Neural cell (in vitro differentiated cells): ENCODE results near the gene TOX4. TPM values are rescaled to one million over a fixed set of nuclear protein-coding genes. Genes with fewer than 3 reads are reported as not detected.

ENCODE experiments used
- H2AFZ ChIP-seq: fragments of 200-600, 300-800 bp; sonication (generic), shearing (Covaris generic); 2 replicates; pipeline ENCODE4 v1.6.0; 2014; ENCODE audit warnings: low read depth, mild to moderate bottlenecking, antibody characterized with exemption, low read length, moderate library complexity
- H3F3A ChIP-seq: fragments of 200-600 bp; shearing (Covaris generic); 2 replicates; pipeline ENCODE4 v1.6.1; 2016; ENCODE audit warnings: mild to moderate bottlenecking, moderate library complexity, mixed read lengths, antibody characterized with exemption, low read length; ENCODE audit not compliant: insufficient read depth, poor library complexity, severe bottlenecking
- H3K27ac ChIP-seq: fragments of 200-600, 300-800 bp; sonication (generic), shearing (Covaris generic); 2 replicates; pipeline ENCODE4 v1.5.1; 2014; ENCODE audit warnings: mild to moderate bottlenecking, low read length, moderate library complexity
- H3K27me3 ChIP-seq: fragments of 300-800, 200-600 bp; sonication (generic), shearing (Covaris generic); 2 replicates; pipeline ENCODE4 v1.6.0; 2014; ENCODE audit warnings: mild to moderate bottlenecking, low read depth, low read length, moderate library complexity; ENCODE audit not compliant: insufficient read depth
- H3K36me3 ChIP-seq: fragments of 300-800, 200-600 bp; sonication (generic), shearing (Covaris generic); 2 replicates; pipeline ENCODE4 v1.5.1; 2014; ENCODE audit warnings: mild to moderate bottlenecking, antibody characterized with exemption, low read length, moderate library complexity; ENCODE audit not compliant: insufficient read depth
- H3K4me2 ChIP-seq: fragments of 300-800, 200-600 bp; sonication (generic), shearing (Covaris generic); 2 replicates; pipeline ENCODE4 v1.6.0; 2014; ENCODE audit warnings: mild to moderate bottlenecking, low read length
- H3K4me3 ChIP-seq: fragments of 300-800, 200-600 bp; sonication (generic), shearing (Covaris generic); 2 replicates; pipeline ENCODE4 v1.5.1; 2014; ENCODE audit warnings: mild to moderate bottlenecking, low read length, moderate library complexity
- H3K79me2 ChIP-seq: fragments of 200-600 bp; shearing (Covaris generic); replicated peaks from 2 replicates; pipeline ENCODE4 v1.6.0; 2014; ENCODE audit warnings: mild to moderate bottlenecking, low read length, moderate library complexity; ENCODE audit not compliant: insufficient read depth
- H3K9ac ChIP-seq: fragments of 300-800, 200-600 bp; sonication (generic), shearing (Covaris generic); 2 replicates; pipeline ENCODE4 v1.6.1; 2016; ENCODE audit warnings: mild to moderate bottlenecking, low read length, mixed read lengths
- H3K9me2 ChIP-seq: fragments of 200-600 bp; shearing (Covaris generic); 2 replicates; pipeline ENCODE4 v1.6.1; 2016; ENCODE audit warnings: mild to moderate bottlenecking, low read length, mixed read lengths; ENCODE audit not compliant: insufficient read depth
- H3K9me3 ChIP-seq: fragments of 200-600, 300-800 bp; sonication (generic), shearing (Covaris generic); 2 replicates; pipeline ENCODE4 v1.6.1; 2016; ENCODE audit warnings: mild to moderate bottlenecking, mixed run types, low read length, moderate library complexity, mixed read lengths
- H4K20me1 ChIP-seq: fragments of 200-600 bp; shearing (Covaris generic); 2 replicates; pipeline ENCODE4 v1.6.1; 2016; ENCODE audit warnings: mild to moderate bottlenecking, mixed run types; ENCODE audit not compliant: insufficient read depth
- EP300 ChIP-seq: fragments of 450-650 bp; conservative IDR thresholded peaks from 2 replicates; pipeline ENCODE4 v1.6.1; 2014; ENCODE audit warnings: antibody characterized with exemption, mild to moderate bottlenecking, moderate library complexity; ENCODE audit not compliant: poor library complexity, severe bottlenecking
- EZH2 ChIP-seq: fragments of 200-600, 300-800 bp; shearing (Covaris generic), sonication (generic); IDR thresholded peaks from 2 replicates; pipeline ENCODE4 v1.6.1; 2014; ENCODE audit warnings: antibody characterized with exemption, low read length, borderline replicate concordance, mild to moderate bottlenecking; ENCODE audit not compliant: insufficient read depth, poor library complexity, severe bottlenecking
- MXI1 ChIP-seq: fragments of 450-650 bp; conservative IDR thresholded peaks from 2 replicates; pipeline ENCODE4 v1.6.1; 2014; ENCODE audit warnings: antibody characterized with exemption, mild to moderate bottlenecking; ENCODE audit not compliant: poor library complexity, severe bottlenecking
- POLR2AphosphoS5 ChIP-seq: IDR thresholded peaks from 2 replicates; pipeline ENCODE4 v1.6.1; 2012
- RAD21 ChIP-seq: fragments of 450-650 bp; conservative IDR thresholded peaks from 2 replicates; pipeline ENCODE4 v1.6.1; 2014; ENCODE audit warnings: antibody characterized with exemption, mild to moderate bottlenecking, moderate library complexity
- SMC3 ChIP-seq: fragments of 450-650 bp; conservative IDR thresholded peaks from 2 replicates; pipeline ENCODE4 v1.6.1; 2014; ENCODE audit warnings: antibody characterized with exemption, mild to moderate bottlenecking, moderate library complexity; ENCODE audit not compliant: poor library complexity
- TAF1 ChIP-seq: IDR thresholded peaks from 2 replicates; pipeline ENCODE4 v1.6.1; 2012; ENCODE audit warnings: low read depth
- polyA plus RNA-seq: library from polyadenylated mRNA; depleted of rRNA; stranded (reverse); fragments of >200 nt; gene quantifications from 2 replicates; pipeline ENCODE4 v1.2.3, GENCODE V29; 2014
- TF ChIP-seq, protein P1 (sequence below): IDR thresholded peaks from 2 replicates; pipeline ENCODE4 v1.6.1; 2012; ENCODE audit warnings: borderline replicate concordance
- TF ChIP-seq, protein P2 (sequence below): fragments of 450-650 bp; IDR thresholded peaks from 2 replicates; pipeline ENCODE4 v1.5.1; 2014; ENCODE audit warnings: antibody characterized with exemption, mild to moderate bottlenecking, moderate library complexity; ENCODE audit not compliant: poor library complexity, severe bottlenecking

The TOX4 gene
- polyA plus RNA-seq, 1 donor from 2014 or later, result 56.8 TPM

DNA sequence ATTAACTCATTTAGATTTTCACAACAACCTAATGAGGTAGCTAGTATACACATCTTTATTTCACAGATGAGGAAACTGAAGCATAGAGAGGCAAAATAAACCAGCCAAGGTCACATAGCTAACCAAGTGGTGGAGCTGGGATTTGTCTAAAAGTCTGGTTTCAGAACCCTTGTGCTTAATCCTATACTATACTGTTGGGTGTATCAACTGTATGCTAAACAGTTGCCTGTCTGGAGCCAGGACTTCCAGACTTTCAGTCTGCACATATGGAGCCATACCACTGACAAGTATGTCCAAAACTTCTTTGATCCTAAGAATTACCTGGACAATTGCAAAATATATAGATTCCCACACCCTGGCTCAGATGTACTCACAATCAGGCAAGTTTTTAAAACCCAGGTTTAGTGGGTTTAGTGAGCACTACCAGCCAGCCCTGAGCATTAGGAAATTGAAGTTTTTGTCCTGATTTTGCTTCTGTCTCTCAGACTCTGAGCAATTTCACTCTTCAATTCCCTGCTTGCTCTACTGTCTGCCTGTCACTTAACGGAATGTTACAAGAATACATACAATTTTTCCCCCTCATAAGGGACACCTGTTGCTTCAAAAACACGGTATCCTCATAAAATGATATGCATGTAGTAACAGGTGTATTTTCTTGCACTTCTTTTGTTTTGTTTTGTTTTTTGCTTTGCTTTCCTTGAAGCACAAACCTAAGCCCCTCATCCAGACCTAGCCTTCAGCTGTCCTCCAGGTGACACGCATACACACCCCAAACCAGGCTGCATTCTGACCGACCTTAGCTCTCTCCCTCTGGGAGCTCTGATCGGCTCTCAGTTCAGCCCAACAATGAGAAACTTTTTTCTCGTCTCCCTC lies 58.8 kb downstream of the TOX4 start:
- no peaks in the 10 kb centered on the region for H3K36me3 ChIP-seq
- H3F3A ChIP-seq, result no peaks in the 10 kb centered on the region
- no peaks in the 10 kb centered on the region for H4K20me1 ChIP-seq
- H3K9me3 ChIP-seq, result no peaks in the 10 kb centered on the region
- H3K4me2 ChIP-seq, result peak overlapping the region; percentile 84
- H3K4me3 ChIP-seq, result peak overlapping the region; percentile 74
- H3K9me2 ChIP-seq, result no peaks in the 10 kb centered on the region
- H3K27ac ChIP-seq, result no peak overlapping the region
- H2AFZ ChIP-seq, result no peak overlapping the region
- peaks cover 60% of the 10 kb centered on the region for H3K79me2 ChIP-seq
- no peaks in the 10 kb centered on the region for H3K27me3 ChIP-seq
- no peak overlapping the region for H3K9ac ChIP-seq
- TF ChIP-seq, protein P1, sequence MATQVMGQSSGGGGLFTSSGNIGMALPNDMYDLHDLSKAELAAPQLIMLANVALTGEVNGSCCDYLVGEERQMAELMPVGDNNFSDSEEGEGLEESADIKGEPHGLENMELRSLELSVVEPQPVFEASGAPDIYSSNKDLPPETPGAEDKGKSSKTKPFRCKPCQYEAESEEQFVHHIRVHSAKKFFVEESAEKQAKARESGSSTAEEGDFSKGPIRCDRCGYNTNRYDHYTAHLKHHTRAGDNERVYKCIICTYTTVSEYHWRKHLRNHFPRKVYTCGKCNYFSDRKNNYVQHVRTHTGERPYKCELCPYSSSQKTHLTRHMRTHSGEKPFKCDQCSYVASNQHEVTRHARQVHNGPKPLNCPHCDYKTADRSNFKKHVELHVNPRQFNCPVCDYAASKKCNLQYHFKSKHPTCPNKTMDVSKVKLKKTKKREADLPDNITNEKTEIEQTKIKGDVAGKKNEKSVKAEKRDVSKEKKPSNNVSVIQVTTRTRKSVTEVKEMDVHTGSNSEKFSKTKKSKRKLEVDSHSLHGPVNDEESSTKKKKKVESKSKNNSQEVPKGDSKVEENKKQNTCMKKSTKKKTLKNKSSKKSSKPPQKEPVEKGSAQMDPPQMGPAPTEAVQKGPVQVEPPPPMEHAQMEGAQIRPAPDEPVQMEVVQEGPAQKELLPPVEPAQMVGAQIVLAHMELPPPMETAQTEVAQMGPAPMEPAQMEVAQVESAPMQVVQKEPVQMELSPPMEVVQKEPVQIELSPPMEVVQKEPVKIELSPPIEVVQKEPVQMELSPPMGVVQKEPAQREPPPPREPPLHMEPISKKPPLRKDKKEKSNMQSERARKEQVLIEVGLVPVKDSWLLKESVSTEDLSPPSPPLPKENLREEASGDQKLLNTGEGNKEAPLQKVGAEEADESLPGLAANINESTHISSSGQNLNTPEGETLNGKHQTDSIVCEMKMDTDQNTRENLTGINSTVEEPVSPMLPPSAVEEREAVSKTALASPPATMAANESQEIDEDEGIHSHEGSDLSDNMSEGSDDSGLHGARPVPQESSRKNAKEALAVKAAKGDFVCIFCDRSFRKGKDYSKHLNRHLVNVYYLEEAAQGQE, result no peak
- TF ChIP-seq TAF1 (no peak), EP300 (no peak), MXI1 (no peak), EZH2 (no peak)
- TF ChIP-seq, protein P2, sequence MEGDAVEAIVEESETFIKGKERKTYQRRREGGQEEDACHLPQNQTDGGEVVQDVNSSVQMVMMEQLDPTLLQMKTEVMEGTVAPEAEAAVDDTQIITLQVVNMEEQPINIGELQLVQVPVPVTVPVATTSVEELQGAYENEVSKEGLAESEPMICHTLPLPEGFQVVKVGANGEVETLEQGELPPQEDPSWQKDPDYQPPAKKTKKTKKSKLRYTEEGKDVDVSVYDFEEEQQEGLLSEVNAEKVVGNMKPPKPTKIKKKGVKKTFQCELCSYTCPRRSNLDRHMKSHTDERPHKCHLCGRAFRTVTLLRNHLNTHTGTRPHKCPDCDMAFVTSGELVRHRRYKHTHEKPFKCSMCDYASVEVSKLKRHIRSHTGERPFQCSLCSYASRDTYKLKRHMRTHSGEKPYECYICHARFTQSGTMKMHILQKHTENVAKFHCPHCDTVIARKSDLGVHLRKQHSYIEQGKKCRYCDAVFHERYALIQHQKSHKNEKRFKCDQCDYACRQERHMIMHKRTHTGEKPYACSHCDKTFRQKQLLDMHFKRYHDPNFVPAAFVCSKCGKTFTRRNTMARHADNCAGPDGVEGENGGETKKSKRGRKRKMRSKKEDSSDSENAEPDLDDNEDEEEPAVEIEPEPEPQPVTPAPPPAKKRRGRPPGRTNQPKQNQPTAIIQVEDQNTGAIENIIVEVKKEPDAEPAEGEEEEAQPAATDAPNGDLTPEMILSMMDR, result no peak

DNA sequence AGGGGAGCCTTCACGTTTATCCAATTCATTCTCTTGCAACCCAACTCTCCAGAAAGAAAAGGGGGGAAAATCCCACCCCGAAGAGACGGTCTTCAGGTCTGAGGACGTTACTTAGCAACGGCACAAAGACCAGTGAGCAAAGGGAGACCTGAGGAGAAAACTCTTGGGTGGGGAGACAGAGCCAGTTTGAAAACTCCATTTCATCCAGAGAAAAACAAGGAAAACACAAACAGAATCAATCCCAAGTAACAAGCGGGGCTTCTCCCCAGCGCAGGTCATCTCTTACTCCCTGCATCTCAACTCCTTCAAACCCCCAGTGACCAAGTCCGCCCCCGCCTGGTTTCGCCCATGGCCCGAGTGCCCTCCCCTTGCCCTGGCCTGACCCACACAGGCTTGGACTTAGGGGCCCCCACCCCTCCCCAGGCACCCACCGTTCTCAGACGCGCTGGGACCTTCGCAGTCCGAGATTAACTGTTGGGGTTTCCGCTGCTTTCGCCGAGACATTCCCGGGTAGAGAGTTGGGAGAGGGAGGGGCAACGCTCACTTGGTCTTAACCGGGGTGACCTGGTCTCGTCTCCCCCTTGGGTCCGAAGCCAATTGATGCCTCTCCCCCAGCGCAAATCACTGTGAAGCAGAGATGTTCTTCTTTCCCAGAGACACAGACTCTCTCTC lies 59.6 kb downstream of the TOX4 start:
- peak overlapping the region; percentile 74 for H3K4me3 ChIP-seq
- H3K9me3 ChIP-seq, result no peaks in the 10 kb centered on the region
- no peaks in the 10 kb centered on the region for H3F3A ChIP-seq
- H3K9me2 ChIP-seq, result no peaks in the 10 kb centered on the region
- H3K27me3 ChIP-seq, result no peaks in the 10 kb centered on the region
- H2AFZ ChIP-seq, result peak overlapping the region; percentile 41
- TF ChIP-seq MXI1, result no peak
- TF ChIP-seq EP300, result no peak
- no peak for TF ChIP-seq TAF1
- no peak for TF ChIP-seq RAD21
- TF ChIP-seq, protein P2, result no peak
- TF ChIP-seq, protein P1, result no peak
- no peak for TF ChIP-seq POLR2AphosphoS5
- no peak for TF ChIP-seq EZH2
- TF ChIP-seq SMC3, result no peak
- no peaks in the 10 kb centered on the region for H4K20me1 ChIP-seq
- H3K9ac ChIP-seq, result peak overlapping the region; percentile 62
- H3K36me3 ChIP-seq, result no peaks in the 10 kb centered on the region
- no peak overlapping the region for H3K27ac ChIP-seq
- peaks cover 54% of the 10 kb centered on the region for H3K79me2 ChIP-seq
- peak overlapping the region; percentile 84 for H3K4me2 ChIP-seq
